Measurements from ENCODE around the gene HES6. TPM values are rescaled to one million over a fixed set of nuclear protein-coding genes. Genes with fewer than 3 reads are reported as not detected.

Gene HES6
- total and polyA plus RNA-seq, 9 donors: 0.33 to 12.4 (median 2.0) TPM

GRCh38 chr2:238261718-238262375 lies 22.0 kb upstream of the HES6 start:
- H3K27ac ChIP-seq: no peak overlapping the region
- H3K27me3 ChIP-seq: no peaks in the 10 kb centered on the region
- 88 to 97% (median 91%) methylated on average over 16 of the region's 16 CpGs for WGBS, 3 donors
- TF ChIP-seq POLR2A (IDR thresholded peaks at IDR 0.05) (no peak), CTCF (IDR thresholded peaks at IDR 0.05) (no peak), EP300 (IDR thresholded peaks at IDR 0.05) (no peak)
- no peaks in the 10 kb centered on the region for H3K9me3 ChIP-seq
- H3K4me1 ChIP-seq (ENCODE audit: insufficient read depth): peaks cover 3% of the 10 kb centered on the region
- intact Hi-C loops (cut with DNase I): loop anchor here (2.0 to 10.0 kb wide), 3 partner anchors 337 to 405 kb away; partner anchors contain the start of gene RAMP1 (in 4 of the 4)
- DNase-seq: no peak
- no peak overlapping the region for H3K4me3 ChIP-seq
- no peaks in the 10 kb centered on the region for H3K36me3 ChIP-seq

- intact Hi-C loops (cut with DNase I): loop anchor here in 3 of 4 donors (5.0 to 10.0 kb wide), 2 partner anchors 336 to 404 kb away; partner anchors contain the start of gene RAMP1 (in 2 of the 3)
- 71 to 85% (median 79%) methylated on average over 18 of the region's 18 CpGs for WGBS, 3 donors
- Histone ChIP-seq H3K27ac (no peak overlapping the region), H3K4me3 (no peak overlapping the region), H3K9me3 (no peaks in the 10 kb centered on the region), H3K36me3 (no peaks in the 10 kb centered on the region), H3K4me1 (ENCODE audit: insufficient read depth) (peaks cover 3% of the 10 kb centered on the region), H3K27me3 (no peaks in the 10 kb centered on the region)
- DNase-seq: no peak
- TF ChIP-seq EP300 (IDR thresholded peaks at IDR 0.05): no peak
- TF ChIP-seq CTCF (IDR thresholded peaks at IDR 0.05): no peak
- TF ChIP-seq POLR2A (IDR thresholded peaks at IDR 0.05): no peak
Measured at GRCh38 chr2:238260883-238261282, 21.0 kb upstream of the HES6 start.

- Histone ChIP-seq H3K4me3 (no peak overlapping the region), H3K36me3 (no peaks in the 10 kb centered on the region), H3K27ac (no peak overlapping the region), H3K27me3 (no peaks in the 10 kb centered on the region), H3K4me1 (ENCODE audit: insufficient read depth) (peaks cover 3% of the 10 kb centered on the region), H3K9me3 (no peaks in the 10 kb centered on the region)
- intact Hi-C loops (cut with DNase I): loop anchor here in 3 of 4 donors (5.0 to 10.0 kb wide), 2 partner anchors 335 to 402 kb away; partner anchors contain the start of gene RAMP1 (in 2 of the 3)
- TF ChIP-seq EP300 (IDR thresholded peaks at IDR 0.05): no peak
- no peak for TF ChIP-seq CTCF (IDR thresholded peaks at IDR 0.05)
- no peak for TF ChIP-seq POLR2A (IDR thresholded peaks at IDR 0.05)
- DNase-seq: no peak
- 87 to 91% (median 89%) methylated on average over 21 of the region's 21 CpGs for WGBS, 3 donors
Measured at GRCh38 chr2:238259061-238260020, 19.5 kb upstream of the HES6 start.
